SK-N-SH (cell line): ENCODE measurements around the gene VIPR2.

Source experiments
- POLR2AphosphoS5 ChIP-seq: IDR thresholded peaks from 2 replicates; pipeline ENCODE4 v1.6.1; 2012; ENCODE audit warnings: low read depth, low read length
- SIN3A ChIP-seq: IDR thresholded peaks from 2 replicates; pipeline ENCODE4 v1.6.1; 2012; ENCODE audit warnings: low read depth, mild to moderate bottlenecking, low read length, moderate library complexity, borderline replicate concordance
- TF ChIP-seq, protein P1 (sequence below): fragments of 200-600 bp; sonication (generic); IDR thresholded peaks from 2 replicates; pipeline ENCODE4 v1.6.1; 2017; ENCODE audit warnings: antibody characterized with exemption, mild to moderate bottlenecking, moderate library complexity

GRCh38 chr7:159119851-159120539 lies 24.7 kb downstream of the VIPR2 start:
- TF ChIP-seq, protein P1, sequence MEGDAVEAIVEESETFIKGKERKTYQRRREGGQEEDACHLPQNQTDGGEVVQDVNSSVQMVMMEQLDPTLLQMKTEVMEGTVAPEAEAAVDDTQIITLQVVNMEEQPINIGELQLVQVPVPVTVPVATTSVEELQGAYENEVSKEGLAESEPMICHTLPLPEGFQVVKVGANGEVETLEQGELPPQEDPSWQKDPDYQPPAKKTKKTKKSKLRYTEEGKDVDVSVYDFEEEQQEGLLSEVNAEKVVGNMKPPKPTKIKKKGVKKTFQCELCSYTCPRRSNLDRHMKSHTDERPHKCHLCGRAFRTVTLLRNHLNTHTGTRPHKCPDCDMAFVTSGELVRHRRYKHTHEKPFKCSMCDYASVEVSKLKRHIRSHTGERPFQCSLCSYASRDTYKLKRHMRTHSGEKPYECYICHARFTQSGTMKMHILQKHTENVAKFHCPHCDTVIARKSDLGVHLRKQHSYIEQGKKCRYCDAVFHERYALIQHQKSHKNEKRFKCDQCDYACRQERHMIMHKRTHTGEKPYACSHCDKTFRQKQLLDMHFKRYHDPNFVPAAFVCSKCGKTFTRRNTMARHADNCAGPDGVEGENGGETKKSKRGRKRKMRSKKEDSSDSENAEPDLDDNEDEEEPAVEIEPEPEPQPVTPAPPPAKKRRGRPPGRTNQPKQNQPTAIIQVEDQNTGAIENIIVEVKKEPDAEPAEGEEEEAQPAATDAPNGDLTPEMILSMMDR, result no peak
- TF ChIP-seq POLR2AphosphoS5 (no peak), SIN3A (no peak)
